HepG2 (cell line): Measurements from ENCODE around the gene FEV. TPM values are rescaled to one million over a fixed set of nuclear protein-coding genes. Genes with fewer than 3 reads are reported as not detected.

Experiments
- ELF3 ChIP-seq: IDR thresholded peaks from 2 replicates; pipeline ENCODE4 v1.6.1; 2016; ENCODE audit warnings: missing genetic modification reagents, missing compliant biosample characterization
- HNRNPK ChIP-seq: fragments of 200-400 bp; formaldehyde crosslinking; IDR thresholded peaks from 2 replicates; pipeline ENCODE4 v1.6.1; 2018; ENCODE audit warnings: low read length, low read depth, moderate library complexity, mild to moderate bottlenecking; ENCODE audit not compliant: poor library complexity, severe bottlenecking
- PHF21A ChIP-seq: sonication (generic); formaldehyde crosslinking; IDR thresholded peaks from 2 replicates; pipeline ENCODE4 v1.5.0; 2020; ENCODE audit warnings: mild to moderate bottlenecking, missing genetic modification reagents
- RAD21 ChIP-seq: fragments of 450-650 bp; formaldehyde crosslinking; IDR thresholded peaks from 2 replicates; pipeline ENCODE4 v1.5.0; 2020; ENCODE audit warnings: mild to moderate bottlenecking
- SUZ12 ChIP-seq: fragments of 150-350 bp; IDR thresholded peaks from 2 replicates; pipeline ENCODE4 v1.6.1; 2014; ENCODE audit warnings: low read depth, low read length
- TCF7 ChIP-seq: sonication (generic); IDR thresholded peaks from 2 replicates; pipeline ENCODE4 v1.6.1; 2016; ENCODE audit warnings: antibody characterized with exemption, low read depth
- ZKSCAN1 ChIP-seq: fragments of 150-350 bp; IDR thresholded peaks from 2 replicates; pipeline ENCODE4 v1.6.1; 2014; ENCODE audit warnings: low read length
- ZNF564 ChIP-seq: sonication (generic); formaldehyde crosslinking; IDR thresholded peaks from 2 replicates; pipeline ENCODE4 v1.8.1; 2023; ENCODE audit warnings: mild to moderate bottlenecking, missing genetic modification reagents
- ZNF670 ChIP-seq: sonication (generic); formaldehyde crosslinking; IDR thresholded peaks from 2 replicates; pipeline ENCODE4 v1.8.0; 2022; ENCODE audit warnings: mild to moderate bottlenecking, missing genetic modification reagents, borderline replicate concordance
- polyA plus RNA-seq, 8 experiments: library from polyadenylated mRNA; depleted of rRNA in 3 of 8; stranded (reverse) in 7 of 8; unstranded in 1 of 8; fragments of >200 nt; fragmentation: Illumina TruSeq in 4 of 8; extraction: Trizol in 4 of 8; gene quantifications; 2 replicates each; pipeline versions ENCODE4 v1.2.1 to v1.2.3, GENCODE V29; 2011 to 2016; ENCODE audit warnings: low read depth in 4 of 8, missing spikeins in 1 of 8, mixed read lengths in 1 of 8; ENCODE audit not compliant: insufficient read depth in 1 of 8
- total RNA-seq, 5 experiments: library from RNA; depleted of rRNA; stranded (reverse); fragments of >200 nt; fragmentation: Illumina TruSeq; extraction: Trizol; gene quantifications; 2 replicates each; pipeline ENCODE4 v1.2.3, GENCODE V29; 2016; ENCODE audit warnings: low read depth in 1 of 5
- TF ChIP-seq, protein P1 (sequence below): sonication (generic); formaldehyde crosslinking; IDR thresholded peaks from 2 replicates; pipeline ENCODE4 v1.4.0; 2020; ENCODE audit warnings: missing genetic modification reagents, borderline replicate concordance
- TF ChIP-seq, protein P2 (sequence below): sonication (generic); formaldehyde crosslinking; IDR thresholded peaks from 2 replicates; pipeline ENCODE4 v1.4.0; 2020; ENCODE audit warnings: missing genetic modification reagents
- TF ChIP-seq, protein P3 (sequence below): sonication (generic); formaldehyde crosslinking; IDR thresholded peaks from 2 replicates; pipeline ENCODE4 v1.4.0; 2020; ENCODE audit warnings: missing genetic modification reagents
- TF ChIP-seq, protein P4 (sequence below): sonication (generic); formaldehyde crosslinking; IDR thresholded peaks from 2 replicates; pipeline ENCODE4 v1.4.0; 2020; ENCODE audit warnings: low read depth, mild to moderate bottlenecking, missing genetic modification reagents
- TF ChIP-seq, protein P5 (sequence below): fragments of 450-650 bp; IDR thresholded peaks from 2 replicates; pipeline ENCODE4 v1.6.1; 2017

Gene FEV
- total and polyA plus RNA-seq, 2 of the 13 experiments (the other 11 are each of a cell fraction or from before 2014, with no cell fraction given) = not detected

DNA sequence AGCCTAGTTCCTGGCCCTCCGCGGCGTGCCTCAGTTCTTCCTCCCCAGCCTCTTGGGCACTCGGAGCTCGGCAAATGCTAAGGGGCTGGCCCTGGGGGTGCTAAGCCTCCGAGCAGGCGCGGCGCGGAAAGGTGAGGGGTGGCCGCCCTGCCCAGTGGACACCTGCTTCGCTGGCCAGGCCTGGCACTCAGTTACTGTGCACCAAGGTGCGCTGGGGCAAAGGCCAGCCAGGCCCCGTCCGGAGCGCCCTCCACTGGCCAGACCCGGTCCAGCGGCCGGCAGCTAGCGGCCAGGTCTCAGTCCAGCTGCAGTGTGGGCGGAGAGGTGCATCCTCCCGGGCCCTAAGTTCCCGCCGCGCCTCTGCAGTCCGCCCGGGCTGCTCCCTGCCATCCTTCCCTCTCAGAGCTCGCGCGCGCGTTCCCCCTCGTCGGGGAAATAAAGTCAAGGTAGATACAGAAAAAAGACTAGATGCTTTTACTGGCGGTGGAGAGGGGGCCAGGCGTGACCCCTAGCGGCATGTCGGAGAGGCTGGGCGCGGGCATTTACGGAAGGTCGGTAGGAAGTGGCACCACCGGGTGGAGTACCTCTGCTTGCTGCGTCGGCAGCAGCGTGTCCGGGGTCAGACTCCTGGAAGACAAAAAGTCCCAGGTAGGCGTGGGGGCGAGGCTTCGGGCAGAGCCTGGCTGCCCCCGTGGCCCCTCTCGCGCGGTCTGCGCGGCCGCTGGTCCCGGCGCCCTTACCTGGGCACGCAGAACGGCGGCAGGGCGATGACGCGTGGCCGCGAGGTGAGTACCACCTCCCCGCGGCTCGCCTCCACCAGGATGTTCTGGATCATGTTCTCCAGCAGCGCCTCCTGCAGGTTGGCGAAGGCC is 17.6 kb upstream of the FEV start (continued):
- peak; percentile 10 for TF ChIP-seq HNRNPK
- TF ChIP-seq, protein P1, sequence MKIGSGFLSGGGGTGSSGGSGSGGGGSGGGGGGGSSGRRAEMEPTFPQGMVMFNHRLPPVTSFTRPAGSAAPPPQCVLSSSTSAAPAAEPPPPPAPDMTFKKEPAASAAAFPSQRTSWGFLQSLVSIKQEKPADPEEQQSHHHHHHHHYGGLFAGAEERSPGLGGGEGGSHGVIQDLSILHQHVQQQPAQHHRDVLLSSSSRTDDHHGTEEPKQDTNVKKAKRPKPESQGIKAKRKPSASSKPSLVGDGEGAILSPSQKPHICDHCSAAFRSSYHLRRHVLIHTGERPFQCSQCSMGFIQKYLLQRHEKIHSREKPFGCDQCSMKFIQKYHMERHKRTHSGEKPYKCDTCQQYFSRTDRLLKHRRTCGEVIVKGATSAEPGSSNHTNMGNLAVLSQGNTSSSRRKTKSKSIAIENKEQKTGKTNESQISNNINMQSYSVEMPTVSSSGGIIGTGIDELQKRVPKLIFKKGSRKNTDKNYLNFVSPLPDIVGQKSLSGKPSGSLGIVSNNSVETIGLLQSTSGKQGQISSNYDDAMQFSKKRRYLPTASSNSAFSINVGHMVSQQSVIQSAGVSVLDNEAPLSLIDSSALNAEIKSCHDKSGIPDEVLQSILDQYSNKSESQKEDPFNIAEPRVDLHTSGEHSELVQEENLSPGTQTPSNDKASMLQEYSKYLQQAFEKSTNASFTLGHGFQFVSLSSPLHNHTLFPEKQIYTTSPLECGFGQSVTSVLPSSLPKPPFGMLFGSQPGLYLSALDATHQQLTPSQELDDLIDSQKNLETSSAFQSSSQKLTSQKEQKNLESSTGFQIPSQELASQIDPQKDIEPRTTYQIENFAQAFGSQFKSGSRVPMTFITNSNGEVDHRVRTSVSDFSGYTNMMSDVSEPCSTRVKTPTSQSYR (CRISPR knock-in tag) = no peak; the same call in 1 of the 2 replicates
- TF ChIP-seq ZNF670 (CRISPR knock-in tag) = no peak
- TF ChIP-seq, protein P2, sequence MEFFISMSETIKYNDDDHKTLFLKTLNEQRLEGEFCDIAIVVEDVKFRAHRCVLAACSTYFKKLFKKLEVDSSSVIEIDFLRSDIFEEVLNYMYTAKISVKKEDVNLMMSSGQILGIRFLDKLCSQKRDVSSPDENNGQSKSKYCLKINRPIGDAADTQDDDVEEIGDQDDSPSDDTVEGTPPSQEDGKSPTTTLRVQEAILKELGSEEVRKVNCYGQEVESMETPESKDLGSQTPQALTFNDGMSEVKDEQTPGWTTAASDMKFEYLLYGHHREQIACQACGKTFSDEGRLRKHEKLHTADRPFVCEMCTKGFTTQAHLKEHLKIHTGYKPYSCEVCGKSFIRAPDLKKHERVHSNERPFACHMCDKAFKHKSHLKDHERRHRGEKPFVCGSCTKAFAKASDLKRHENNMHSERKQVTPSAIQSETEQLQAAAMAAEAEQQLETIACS (CRISPR knock-in tag) = 0 out of 2 replicates have a peak, but pooled peaks have one; percentile 27
- 0 out of 2 replicates have a peak, but pooled peaks have one; percentile 9 for TF ChIP-seq SUZ12
- peak; percentile 47 for TF ChIP-seq RAD21
- TF ChIP-seq PHF21A (CRISPR knock-in tag) = no peak
- TF ChIP-seq ZNF564 (CRISPR knock-in tag) = peak; percentile 67; the same call in 1 of the 2 replicates
- TF ChIP-seq, protein P3, sequence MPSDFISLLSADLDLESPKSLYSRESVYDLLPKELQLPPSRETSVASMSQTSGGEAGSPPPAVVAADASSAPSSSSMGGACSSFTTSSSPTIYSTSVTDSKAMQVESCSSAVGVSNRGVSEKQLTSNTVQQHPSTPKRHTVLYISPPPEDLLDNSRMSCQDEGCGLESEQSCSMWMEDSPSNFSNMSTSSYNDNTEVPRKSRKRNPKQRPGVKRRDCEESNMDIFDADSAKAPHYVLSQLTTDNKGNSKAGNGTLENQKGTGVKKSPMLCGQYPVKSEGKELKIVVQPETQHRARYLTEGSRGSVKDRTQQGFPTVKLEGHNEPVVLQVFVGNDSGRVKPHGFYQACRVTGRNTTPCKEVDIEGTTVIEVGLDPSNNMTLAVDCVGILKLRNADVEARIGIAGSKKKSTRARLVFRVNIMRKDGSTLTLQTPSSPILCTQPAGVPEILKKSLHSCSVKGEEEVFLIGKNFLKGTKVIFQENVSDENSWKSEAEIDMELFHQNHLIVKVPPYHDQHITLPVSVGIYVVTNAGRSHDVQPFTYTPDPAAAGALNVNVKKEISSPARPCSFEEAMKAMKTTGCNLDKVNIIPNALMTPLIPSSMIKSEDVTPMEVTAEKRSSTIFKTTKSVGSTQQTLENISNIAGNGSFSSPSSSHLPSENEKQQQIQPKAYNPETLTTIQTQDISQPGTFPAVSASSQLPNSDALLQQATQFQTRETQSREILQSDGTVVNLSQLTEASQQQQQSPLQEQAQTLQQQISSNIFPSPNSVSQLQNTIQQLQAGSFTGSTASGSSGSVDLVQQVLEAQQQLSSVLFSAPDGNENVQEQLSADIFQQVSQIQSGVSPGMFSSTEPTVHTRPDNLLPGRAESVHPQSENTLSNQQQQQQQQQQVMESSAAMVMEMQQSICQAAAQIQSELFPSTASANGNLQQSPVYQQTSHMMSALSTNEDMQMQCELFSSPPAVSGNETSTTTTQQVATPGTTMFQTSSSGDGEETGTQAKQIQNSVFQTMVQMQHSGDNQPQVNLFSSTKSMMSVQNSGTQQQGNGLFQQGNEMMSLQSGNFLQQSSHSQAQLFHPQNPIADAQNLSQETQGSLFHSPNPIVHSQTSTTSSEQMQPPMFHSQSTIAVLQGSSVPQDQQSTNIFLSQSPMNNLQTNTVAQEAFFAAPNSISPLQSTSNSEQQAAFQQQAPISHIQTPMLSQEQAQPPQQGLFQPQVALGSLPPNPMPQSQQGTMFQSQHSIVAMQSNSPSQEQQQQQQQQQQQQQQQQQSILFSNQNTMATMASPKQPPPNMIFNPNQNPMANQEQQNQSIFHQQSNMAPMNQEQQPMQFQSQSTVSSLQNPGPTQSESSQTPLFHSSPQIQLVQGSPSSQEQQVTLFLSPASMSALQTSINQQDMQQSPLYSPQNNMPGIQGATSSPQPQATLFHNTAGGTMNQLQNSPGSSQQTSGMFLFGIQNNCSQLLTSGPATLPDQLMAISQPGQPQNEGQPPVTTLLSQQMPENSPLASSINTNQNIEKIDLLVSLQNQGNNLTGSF (CRISPR knock-in tag) = peak; percentile 59; the same call in 1 of the 2 replicates
- no peak for TF ChIP-seq TCF7
- TF ChIP-seq ELF3 = peak; percentile 38; the same call in 1 of the 2 replicates
- TF ChIP-seq, protein P4, sequence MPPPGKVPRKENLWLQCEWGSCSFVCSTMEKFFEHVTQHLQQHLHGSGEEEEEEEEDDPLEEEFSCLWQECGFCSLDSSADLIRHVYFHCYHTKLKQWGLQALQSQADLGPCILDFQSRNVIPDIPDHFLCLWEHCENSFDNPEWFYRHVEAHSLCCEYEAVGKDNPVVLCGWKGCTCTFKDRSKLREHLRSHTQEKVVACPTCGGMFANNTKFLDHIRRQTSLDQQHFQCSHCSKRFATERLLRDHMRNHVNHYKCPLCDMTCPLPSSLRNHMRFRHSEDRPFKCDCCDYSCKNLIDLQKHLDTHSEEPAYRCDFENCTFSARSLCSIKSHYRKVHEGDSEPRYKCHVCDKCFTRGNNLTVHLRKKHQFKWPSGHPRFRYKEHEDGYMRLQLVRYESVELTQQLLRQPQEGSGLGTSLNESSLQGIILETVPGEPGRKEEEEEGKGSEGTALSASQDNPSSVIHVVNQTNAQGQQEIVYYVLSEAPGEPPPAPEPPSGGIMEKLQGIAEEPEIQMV = 0 out of 2 replicates have a peak, but pooled peaks have one; percentile 48
- no peak for TF ChIP-seq ZKSCAN1
- TF ChIP-seq, protein P5, sequence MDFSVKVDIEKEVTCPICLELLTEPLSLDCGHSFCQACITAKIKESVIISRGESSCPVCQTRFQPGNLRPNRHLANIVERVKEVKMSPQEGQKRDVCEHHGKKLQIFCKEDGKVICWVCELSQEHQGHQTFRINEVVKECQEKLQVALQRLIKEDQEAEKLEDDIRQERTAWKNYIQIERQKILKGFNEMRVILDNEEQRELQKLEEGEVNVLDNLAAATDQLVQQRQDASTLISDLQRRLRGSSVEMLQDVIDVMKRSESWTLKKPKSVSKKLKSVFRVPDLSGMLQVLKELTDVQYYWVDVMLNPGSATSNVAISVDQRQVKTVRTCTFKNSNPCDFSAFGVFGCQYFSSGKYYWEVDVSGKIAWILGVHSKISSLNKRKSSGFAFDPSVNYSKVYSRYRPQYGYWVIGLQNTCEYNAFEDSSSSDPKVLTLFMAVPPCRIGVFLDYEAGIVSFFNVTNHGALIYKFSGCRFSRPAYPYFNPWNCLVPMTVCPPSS = no peak
